ENCODE data around the gene CLPTM1L.

DNA sequence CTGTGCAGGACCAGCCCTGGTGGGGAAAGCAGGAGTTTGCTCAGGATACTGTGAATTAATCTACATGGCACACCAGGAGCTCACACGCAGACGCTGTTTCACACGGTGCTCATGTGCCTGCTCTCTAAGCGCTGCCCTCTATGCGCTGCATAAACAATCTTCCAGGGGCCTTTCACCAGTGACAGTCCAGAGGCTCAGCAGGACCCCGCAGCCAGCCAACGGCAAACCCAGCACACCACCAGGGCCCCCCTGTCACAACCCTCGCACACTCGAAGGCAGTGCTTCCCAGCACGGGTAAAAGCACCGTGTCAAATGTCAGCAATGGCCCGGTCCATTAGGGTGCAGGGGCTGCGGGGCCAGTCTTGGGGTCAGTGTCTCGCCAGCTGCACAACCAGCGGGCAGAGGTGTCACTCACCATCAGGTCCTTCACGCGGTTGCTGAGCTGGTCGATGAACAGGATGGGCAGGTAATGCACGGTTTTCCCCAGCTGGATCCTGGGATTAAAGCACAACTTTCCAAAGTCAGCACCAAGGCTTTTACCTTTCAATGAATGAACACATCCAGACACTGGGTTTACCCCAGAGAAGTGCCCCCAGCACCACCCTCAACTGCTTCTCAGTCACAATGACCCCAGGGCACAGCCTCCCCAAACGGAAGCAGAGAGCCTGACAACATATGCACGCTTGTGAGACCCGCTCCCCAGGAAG is 7.3 kb downstream of the CLPTM1L start:
- TF ChIP-seq, protein P1, sequence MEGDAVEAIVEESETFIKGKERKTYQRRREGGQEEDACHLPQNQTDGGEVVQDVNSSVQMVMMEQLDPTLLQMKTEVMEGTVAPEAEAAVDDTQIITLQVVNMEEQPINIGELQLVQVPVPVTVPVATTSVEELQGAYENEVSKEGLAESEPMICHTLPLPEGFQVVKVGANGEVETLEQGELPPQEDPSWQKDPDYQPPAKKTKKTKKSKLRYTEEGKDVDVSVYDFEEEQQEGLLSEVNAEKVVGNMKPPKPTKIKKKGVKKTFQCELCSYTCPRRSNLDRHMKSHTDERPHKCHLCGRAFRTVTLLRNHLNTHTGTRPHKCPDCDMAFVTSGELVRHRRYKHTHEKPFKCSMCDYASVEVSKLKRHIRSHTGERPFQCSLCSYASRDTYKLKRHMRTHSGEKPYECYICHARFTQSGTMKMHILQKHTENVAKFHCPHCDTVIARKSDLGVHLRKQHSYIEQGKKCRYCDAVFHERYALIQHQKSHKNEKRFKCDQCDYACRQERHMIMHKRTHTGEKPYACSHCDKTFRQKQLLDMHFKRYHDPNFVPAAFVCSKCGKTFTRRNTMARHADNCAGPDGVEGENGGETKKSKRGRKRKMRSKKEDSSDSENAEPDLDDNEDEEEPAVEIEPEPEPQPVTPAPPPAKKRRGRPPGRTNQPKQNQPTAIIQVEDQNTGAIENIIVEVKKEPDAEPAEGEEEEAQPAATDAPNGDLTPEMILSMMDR (conservative IDR thresholded peaks at IDR 0.05): no peak
- no peak for TF ChIP-seq ZFX (IDR thresholded peaks at IDR 0.05)

Measured in C4-2B (cell line).